B cell (primary cell): ENCODE data around the gene RPL10.
"Not testable (repeated sequence)": the region's sequence is repeated elsewhere in the genome, so short reads cannot be mapped to it uniquely, and the experiment has no call there.

Source experiments
- EZH2 ChIP-seq: IDR thresholded peaks from 2 replicates; pipeline ENCODE4 v1.6.1; 2012; ENCODE audit warnings: borderline replicate concordance, low read depth, mild to moderate bottlenecking, moderate library complexity, low read length; ENCODE audit not compliant: insufficient read depth, poor library complexity, severe bottlenecking
- TF ChIP-seq, protein P1 (sequence below): fragments of 200-600 bp; IDR thresholded peaks from one replicate; pipeline ENCODE4 v1.8.0; 2022; ENCODE audit warnings: antibody characterized with exemption, mild to moderate bottlenecking

DNA sequence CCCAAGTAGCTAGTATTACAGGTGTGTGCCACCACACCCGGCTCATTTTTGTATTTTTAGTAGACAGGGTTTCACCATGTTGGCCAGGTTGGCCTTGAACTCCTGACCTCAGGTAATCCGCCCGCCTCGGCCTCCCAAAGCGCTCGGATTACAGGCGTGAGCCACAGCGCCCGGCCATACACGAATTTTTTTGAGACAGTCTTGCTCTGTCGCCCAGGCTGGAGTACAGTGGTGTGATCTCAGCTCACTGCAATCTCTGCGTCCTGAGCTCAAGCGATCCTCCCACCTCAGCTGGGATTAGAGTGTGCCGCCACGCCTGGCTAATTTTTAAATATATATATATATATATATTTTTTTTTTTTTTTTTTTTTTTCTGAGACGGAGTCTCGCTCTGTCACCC is 1.8 kb upstream of the RPL10 start:
- TF ChIP-seq, protein P1, sequence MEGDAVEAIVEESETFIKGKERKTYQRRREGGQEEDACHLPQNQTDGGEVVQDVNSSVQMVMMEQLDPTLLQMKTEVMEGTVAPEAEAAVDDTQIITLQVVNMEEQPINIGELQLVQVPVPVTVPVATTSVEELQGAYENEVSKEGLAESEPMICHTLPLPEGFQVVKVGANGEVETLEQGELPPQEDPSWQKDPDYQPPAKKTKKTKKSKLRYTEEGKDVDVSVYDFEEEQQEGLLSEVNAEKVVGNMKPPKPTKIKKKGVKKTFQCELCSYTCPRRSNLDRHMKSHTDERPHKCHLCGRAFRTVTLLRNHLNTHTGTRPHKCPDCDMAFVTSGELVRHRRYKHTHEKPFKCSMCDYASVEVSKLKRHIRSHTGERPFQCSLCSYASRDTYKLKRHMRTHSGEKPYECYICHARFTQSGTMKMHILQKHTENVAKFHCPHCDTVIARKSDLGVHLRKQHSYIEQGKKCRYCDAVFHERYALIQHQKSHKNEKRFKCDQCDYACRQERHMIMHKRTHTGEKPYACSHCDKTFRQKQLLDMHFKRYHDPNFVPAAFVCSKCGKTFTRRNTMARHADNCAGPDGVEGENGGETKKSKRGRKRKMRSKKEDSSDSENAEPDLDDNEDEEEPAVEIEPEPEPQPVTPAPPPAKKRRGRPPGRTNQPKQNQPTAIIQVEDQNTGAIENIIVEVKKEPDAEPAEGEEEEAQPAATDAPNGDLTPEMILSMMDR, result not testable (repeated sequence)
- not testable (repeated sequence) for TF ChIP-seq EZH2
